SK-N-MC (cell line): Measurements from ENCODE around the gene DLG2.

Experiments used
- EZH2 ChIP-seq: fragments of 200-600 bp; sonication (generic); IDR thresholded peaks from one replicate; pipeline ENCODE4 v1.6.1; 2017; ENCODE audit warnings: antibody characterized with exemption
- FOXP2 ChIP-seq: optimal IDR thresholded peaks from 2 replicates; pipeline ENCODE3; 2011; ENCODE audit warnings: mild to moderate bottlenecking, moderate library complexity; ENCODE audit not compliant: insufficient read depth; ENCODE audit errors: extremely low read length, control extremely low read depth
- POLR2AphosphoS5 ChIP-seq: IDR thresholded peaks from 2 replicates; pipeline ENCODE4 v1.6.1; 2012; ENCODE audit warnings: mild to moderate bottlenecking, low read depth, low read length, borderline replicate concordance

GRCh38 chr11:84541731-84542340 lies 1085.3 kb downstream of the DLG2 start:
- TF ChIP-seq POLR2AphosphoS5 (no peak), EZH2 (no peak), FOXP2 (no peak)
